ENCODE measurements around the gene ODAD2. TPM values are rescaled to one million over a fixed set of nuclear protein-coding genes. Genes with fewer than 3 reads are reported as not detected.

ODAD2 gene
- total and polyA plus RNA-seq, 2 of the 8 experiments (the other 6 are each of a cell fraction or from before 2014, with no cell fraction given), result 0.95 to 4.3 TPM

DNA sequence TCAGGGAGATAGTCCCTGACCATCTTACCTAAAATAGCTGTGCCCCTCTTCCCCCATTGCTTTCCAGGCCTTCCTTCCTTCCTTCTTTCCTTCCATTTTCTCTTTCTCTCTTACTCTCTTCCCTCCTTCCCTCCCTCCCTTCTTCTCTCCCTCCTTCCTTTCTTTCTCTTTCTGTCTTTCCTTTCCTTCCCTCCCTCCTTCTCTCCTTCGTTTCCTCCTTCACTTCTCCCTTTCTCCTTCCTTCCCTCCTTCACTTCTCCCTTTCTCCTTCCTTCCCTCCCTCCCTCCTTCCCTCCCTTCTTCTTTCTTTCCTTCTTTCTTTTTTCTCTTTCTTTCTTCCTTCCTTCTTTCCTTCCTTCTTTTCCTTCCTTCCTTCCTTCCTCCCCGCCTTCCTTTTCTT, 228.7 kb downstream of the ODAD2 start:
- no peaks in the 10 kb centered on the region for H3K79me1 ChIP-seq (ENCODE audit: low read depth, low read length)
- no peaks in the 10 kb centered on the region for H3K9me3 ChIP-seq (ENCODE audit: insufficient read depth in 2 of 2, low read depth in 1 of 2, low read length in 1 of 2)
- H2AK5ac ChIP-seq (ENCODE audit: low read depth, low read length), result no peak overlapping the region
- ChIA-PET POLR2A (ENCODE audit: partially characterized antibody) (no interaction called here), CTCF (ENCODE audit: partially characterized antibody) (no interaction called here)
- no peak overlapping the region for H2BK5ac ChIP-seq (ENCODE audit: low read depth, low read length)
- no peak overlapping the region for H2BK15ac ChIP-seq (ENCODE audit: low read length)
- H3K36me3 ChIP-seq (ENCODE audit: control insufficient read depth in 2 of 4, insufficient read depth in 4 of 4, low read length in 3 of 4), result no peaks in the 10 kb centered on the region
- no peak overlapping the region for H3K14ac ChIP-seq (ENCODE audit: insufficient read length)
- H4K5ac ChIP-seq (ENCODE audit: insufficient read length, low read depth, low read length), result no peak overlapping the region
- H2AFZ ChIP-seq (ENCODE audit: low read length), result no peak overlapping the region
- no peaks in the 10 kb centered on the region for H3K23me2 ChIP-seq (ENCODE audit: low read depth, low read length)
- no peak overlapping the region for H3K23ac ChIP-seq (ENCODE audit: insufficient read length)
- 69 to 75% methylated on average over 1 to 2 of the region's 2 CpGs for WGBS, 2 experiments (ENCODE audit: extremely low coverage in 1 of 2, insufficient coverage in 1 of 2, insufficient read length in 1 of 2, insufficient replicate concordance in 2 of 2, low coverage in 1 of 2, low lambda C conversion rate in 2 of 2, missing lambda C conversion rate in 1 of 2)
- H2BK120ac ChIP-seq (replicated peaks; ENCODE audit: low read depth, low read length), result no peak overlapping the region
- no peak overlapping the region for H4K8ac ChIP-seq (ENCODE audit: extremely low read depth, insufficient read depth, low read length)
- no peak for DNase-seq (ENCODE audit: low read depth in 1 of 2, low spot score in 2 of 2)
- no peak overlapping the region for H2BK20ac ChIP-seq (ENCODE audit: low read length)
- no peak overlapping the region for H3K4me3 ChIP-seq (ENCODE audit: extremely low read depth in 1 of 4, insufficient read depth in 2 of 4, low read depth in 3 of 4, low read length in 4 of 4)
- no peak overlapping the region for H3K27ac ChIP-seq (ENCODE audit: low read depth, low read length)
- H2BK12ac ChIP-seq (ENCODE audit: low read depth, low read length), result no peak overlapping the region
- H3K18ac ChIP-seq (ENCODE audit: extremely low read depth, low read length), result no peak overlapping the region
- H4K20me1 ChIP-seq (replicated peaks in 1 of 2; ENCODE audit: control insufficient read depth in 1 of 2, insufficient read depth in 2 of 2, low read length in 2 of 2), result no peaks in the 10 kb centered on the region
- no peak overlapping the region for H3K4me2 ChIP-seq (ENCODE audit: insufficient read depth in 1 of 2, low read depth in 2 of 2, low read length in 2 of 2)
- peaks cover 0 to 3% (median 1%) of the 10 kb centered on the region in 4 experiments; a peak in 3 of 7 replicates for H3K4me1 ChIP-seq (replicated peaks in 1 of 4; ENCODE audit: control insufficient read depth in 3 of 4, insufficient read depth in 4 of 4, low read length in 3 of 4)
- no peak overlapping the region for H3K9ac ChIP-seq (replicated peaks in 1 of 4; ENCODE audit: extremely low read depth in 1 of 4, low read depth in 3 of 4, low read length in 3 of 4)
- no peak overlapping the region for H3K4ac ChIP-seq (replicated peaks; ENCODE audit: insufficient read length, low read depth, low read length)
- no peaks in the 10 kb centered on the region for H3K79me2 ChIP-seq (ENCODE audit: control insufficient read depth in 1 of 2, insufficient read depth in 2 of 2, low read length in 2 of 2)
- no peak overlapping the region for H3K56ac ChIP-seq (replicated peaks; ENCODE audit: insufficient read length, low read depth, low read length)
- no peak for FAIRE-seq
- no peaks in the 10 kb centered on the region for H3K27me3 ChIP-seq (replicated peaks in 1 of 4; ENCODE audit: control insufficient read depth in 3 of 4, extremely low read depth in 1 of 4, insufficient read depth in 3 of 4, low read length in 3 of 4)
- H4K91ac ChIP-seq (replicated peaks; ENCODE audit: insufficient read length, low read length), result no peak overlapping the region
- TF ChIP-seq SIX5 (IDR thresholded peaks at IDR 0.05; ENCODE audit: low read depth, low read length), result no peak
- TF ChIP-seq, protein P1, sequence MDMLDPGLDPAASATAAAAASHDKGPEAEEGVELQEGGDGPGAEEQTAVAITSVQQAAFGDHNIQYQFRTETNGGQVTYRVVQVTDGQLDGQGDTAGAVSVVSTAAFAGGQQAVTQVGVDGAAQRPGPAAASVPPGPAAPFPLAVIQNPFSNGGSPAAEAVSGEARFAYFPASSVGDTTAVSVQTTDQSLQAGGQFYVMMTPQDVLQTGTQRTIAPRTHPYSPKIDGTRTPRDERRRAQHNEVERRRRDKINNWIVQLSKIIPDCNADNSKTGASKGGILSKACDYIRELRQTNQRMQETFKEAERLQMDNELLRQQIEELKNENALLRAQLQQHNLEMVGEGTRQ (IDR thresholded peaks at IDR 0.05; ENCODE audit: low read length), result no peak
- TF ChIP-seq SAP30 (IDR thresholded peaks at IDR 0.05; ENCODE audit: insufficient read depth, insufficient replicate concordance, low read length), result no peak
- TF ChIP-seq, protein P2, sequence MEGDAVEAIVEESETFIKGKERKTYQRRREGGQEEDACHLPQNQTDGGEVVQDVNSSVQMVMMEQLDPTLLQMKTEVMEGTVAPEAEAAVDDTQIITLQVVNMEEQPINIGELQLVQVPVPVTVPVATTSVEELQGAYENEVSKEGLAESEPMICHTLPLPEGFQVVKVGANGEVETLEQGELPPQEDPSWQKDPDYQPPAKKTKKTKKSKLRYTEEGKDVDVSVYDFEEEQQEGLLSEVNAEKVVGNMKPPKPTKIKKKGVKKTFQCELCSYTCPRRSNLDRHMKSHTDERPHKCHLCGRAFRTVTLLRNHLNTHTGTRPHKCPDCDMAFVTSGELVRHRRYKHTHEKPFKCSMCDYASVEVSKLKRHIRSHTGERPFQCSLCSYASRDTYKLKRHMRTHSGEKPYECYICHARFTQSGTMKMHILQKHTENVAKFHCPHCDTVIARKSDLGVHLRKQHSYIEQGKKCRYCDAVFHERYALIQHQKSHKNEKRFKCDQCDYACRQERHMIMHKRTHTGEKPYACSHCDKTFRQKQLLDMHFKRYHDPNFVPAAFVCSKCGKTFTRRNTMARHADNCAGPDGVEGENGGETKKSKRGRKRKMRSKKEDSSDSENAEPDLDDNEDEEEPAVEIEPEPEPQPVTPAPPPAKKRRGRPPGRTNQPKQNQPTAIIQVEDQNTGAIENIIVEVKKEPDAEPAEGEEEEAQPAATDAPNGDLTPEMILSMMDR (IDR thresholded peaks at IDR 0.05; ENCODE audit: control extremely low read depth in 1 of 3, insufficient read depth in 1 of 3, low read depth in 1 of 3, low read length in 3 of 3), result no peak
- TF ChIP-seq, protein P3, sequence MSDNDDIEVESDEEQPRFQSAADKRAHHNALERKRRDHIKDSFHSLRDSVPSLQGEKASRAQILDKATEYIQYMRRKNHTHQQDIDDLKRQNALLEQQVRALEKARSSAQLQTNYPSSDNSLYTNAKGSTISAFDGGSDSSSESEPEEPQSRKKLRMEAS (IDR thresholded peaks at IDR 0.05), result no peak
- TF ChIP-seq TEAD4 (IDR thresholded peaks at IDR 0.05; ENCODE audit: low read depth, low read length), result no peak
- TF ChIP-seq RAD21 (IDR thresholded peaks at IDR 0.05 in 1 of 2, conservative IDR thresholded peaks at IDR 0.05 in 1 of 2; ENCODE audit: low read depth in 2 of 2, low read length in 2 of 2), result no peak
- no peak for TF ChIP-seq JUN (IDR thresholded peaks at IDR 0.05; ENCODE audit: low read depth, low read length)
- TF ChIP-seq, protein P4, sequence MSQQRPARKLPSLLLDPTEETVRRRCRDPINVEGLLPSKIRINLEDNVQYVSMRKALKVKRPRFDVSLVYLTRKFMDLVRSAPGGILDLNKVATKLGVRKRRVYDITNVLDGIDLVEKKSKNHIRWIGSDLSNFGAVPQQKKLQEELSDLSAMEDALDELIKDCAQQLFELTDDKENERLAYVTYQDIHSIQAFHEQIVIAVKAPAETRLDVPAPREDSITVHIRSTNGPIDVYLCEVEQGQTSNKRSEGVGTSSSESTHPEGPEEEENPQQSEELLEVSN (IDR thresholded peaks at IDR 0.05), result no peak

All from H1 (cell line).